Fibroblast of mammary gland (primary cell): ENCODE data around the gene NCOR2.

ENCODE experiments used
- DNase-seq: peaks from one replicate; pipeline ENCODE4 v3.0.0-alpha.2; 2010; ENCODE audit warnings: low read depth
- H3K4me3 ChIP-seq: 2 replicates; pipeline ENCODE4 v1.5.1; 2011; ENCODE audit warnings: low read depth, mild to moderate bottlenecking, low read length, moderate library complexity; ENCODE audit not compliant: control insufficient read depth
- CTCF ChIP-seq: conservative IDR thresholded peaks from 2 replicates; pipeline ENCODE4 v1.5.1; 2011; ENCODE audit warnings: low read depth, low read length, inconsistent platforms; ENCODE audit not compliant: control insufficient read depth, insufficient read depth

The NCOR2 gene

DNA sequence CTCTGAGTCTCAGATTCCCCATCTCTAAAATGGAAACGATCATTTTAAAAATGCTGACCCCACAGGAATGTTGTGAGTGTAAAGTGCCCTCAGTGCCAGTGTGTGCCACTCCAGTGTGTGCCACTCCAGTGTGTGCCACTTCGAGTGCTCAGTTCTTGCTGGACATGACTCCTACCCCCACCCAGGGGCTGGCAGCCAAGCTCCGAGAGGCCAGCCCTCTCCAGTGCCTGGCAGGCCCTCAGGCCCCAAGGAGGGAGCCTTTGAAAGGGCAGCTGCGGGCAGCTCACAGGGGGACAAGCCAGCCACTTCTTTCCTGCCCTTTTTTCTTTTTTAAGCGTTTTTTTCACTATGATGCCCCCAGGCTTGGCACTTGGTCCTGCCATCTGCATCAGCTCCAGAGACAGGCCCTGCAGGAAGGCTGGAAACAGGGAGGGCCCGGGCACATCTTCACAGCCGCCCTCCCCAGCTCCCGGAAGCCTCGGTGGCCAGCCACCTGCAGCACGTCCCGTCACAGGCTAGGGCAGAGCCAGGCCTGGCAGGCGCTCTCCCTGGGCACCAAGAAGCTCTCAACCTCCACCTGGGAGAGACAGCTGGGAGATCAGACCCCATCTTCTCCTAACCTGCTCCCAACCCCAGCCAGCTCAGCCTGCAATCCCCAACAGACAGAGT, 29.8 kb downstream of the NCOR2 start:
- H3K4me3 ChIP-seq, result no peak overlapping the region
- no peak for DNase-seq
- no peak for TF ChIP-seq CTCF

- no peak overlapping the region for H3K4me3 ChIP-seq
- TF ChIP-seq CTCF, result no peak
- DNase-seq, result peak; percentile 60
These were observed 30.8 kb downstream of the NCOR2 start for GRCh38 chr12:124536641-124537040.

DNA sequence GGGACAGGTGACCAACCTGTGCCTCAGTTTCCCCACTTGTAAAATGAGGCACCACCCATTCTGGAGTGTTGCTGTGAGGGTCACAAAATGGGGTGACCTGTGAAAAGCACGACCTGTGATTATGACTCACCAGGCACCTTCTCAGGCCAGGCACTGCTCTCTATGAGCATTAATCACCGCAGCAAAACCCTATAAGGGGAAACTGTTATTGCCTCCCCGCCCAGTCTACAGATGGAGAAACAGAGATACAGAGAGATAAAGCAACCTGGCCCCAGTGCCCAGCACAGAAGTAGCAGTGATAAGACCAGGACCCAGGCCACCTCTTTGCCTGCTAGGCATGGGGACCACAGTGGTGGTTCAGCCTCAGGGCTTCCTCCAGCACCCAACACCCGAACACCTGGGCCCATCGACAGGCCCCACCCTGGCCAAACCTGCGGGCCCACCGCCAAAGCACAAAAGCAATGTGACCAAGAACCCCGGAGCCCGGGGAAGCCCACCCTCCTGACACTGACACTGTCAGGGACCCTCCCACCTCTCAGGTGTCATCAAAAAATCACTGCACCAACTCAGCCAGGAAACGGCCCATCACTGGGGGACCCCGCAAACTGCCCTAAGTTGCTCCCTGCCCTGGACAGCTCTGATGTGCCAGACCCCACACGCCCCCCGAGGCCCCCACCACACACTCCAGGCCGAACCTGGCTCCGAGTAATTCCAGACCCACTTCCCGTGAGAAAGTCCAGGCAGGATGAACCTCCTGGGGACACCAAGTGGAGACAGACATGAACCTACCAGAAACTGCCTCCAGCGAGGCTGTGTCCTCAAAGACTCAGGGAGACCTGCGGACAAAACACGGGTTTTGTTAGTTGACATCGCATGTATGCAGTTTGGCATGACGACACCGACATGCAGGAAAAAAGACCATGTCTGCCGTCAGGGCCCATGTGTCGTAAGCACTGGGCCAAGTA, 32.4 kb downstream of the NCOR2 start:
- no peak for DNase-seq

GRCh38 chr12:124533456-124533855, 34.0 kb downstream of the NCOR2 start:
- no peak for DNase-seq
- no peak for TF ChIP-seq CTCF
- H3K4me3 ChIP-seq, result no peak overlapping the region

More for the DNA sequence above, 32.4 kb downstream of the NCOR2 start:
- H3K4me3 ChIP-seq, result no peak overlapping the region
- TF ChIP-seq CTCF, result no peak

- TF ChIP-seq CTCF, result no peak
- DNase-seq, result no peak
- H3K4me3 ChIP-seq, result no peak overlapping the region
These were observed 34.4 kb downstream of the NCOR2 start for GRCh38 chr12:124532967-124533366.

DNA sequence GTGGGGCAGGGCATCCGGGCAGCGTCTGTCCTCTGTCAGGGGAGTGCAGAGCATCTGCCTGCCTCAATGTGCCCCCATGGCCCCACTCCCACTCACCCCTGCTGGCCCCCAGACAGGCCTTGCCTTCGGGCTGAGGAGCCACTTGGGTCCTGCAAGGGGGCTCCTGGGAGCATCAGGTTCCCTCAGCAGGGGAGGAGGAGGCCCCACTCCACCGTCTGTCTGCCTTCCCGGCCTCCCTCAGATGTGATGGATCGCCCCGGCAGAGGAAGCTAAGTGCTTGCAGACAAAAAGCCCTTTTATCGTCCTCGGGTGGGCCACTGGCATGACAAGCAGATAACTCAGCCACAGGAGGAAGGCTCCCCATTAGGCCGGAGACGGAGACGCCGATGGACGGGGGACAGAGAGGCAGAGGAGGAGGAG, 35.1 kb downstream of the NCOR2 start:
- no peak overlapping the region for H3K4me3 ChIP-seq
- TF ChIP-seq CTCF, result no peak
- DNase-seq, result no peak
